HG02571 (cell line): ENCODE results near the gene BBOX1.
"Not testable (repeated sequence)": the region's sequence is repeated elsewhere in the genome, so short reads cannot be mapped to it uniquely, and the experiment has no call there.

Experiments used
- ATAC-seq: cut with Tn5 transposase; IDR thresholded peaks from one replicate; pipeline ENCODE4 v1.9.1; 2021; ENCODE audit warnings: mild to moderate bottlenecking, moderate library complexity; ENCODE audit not compliant: unreplicated experiment

Gene BBOX1

GRCh38 chr11:27040302-27041115, at the start of gene BBOX1:
Gene BBOX1, plus strand, starts transcription at chr11:27040815. Its CDS starts 14,616 bp downstream, at chr11:27055431.
- no peak for ATAC-seq

- ATAC-seq, result no peak
These were observed 48.5 kb upstream of the BBOX1 start for GRCh38 chr11:26992031-26992541.

- no peak for ATAC-seq
These were observed 46.6 kb upstream of the BBOX1 start, which contains the start of gene FIBIN for GRCh38 chr11:26993965-26994457. Gene FIBIN, plus strand, starts transcription at chr11:26994112. Its CDS starts 415 bp downstream, at chr11:26994527.

GRCh38 chr11:26994631-26995095, 46.0 kb upstream of the BBOX1 start:
- ATAC-seq, result no peak

- ATAC-seq, result no peak
These were observed 44.7 kb upstream of the BBOX1 start for GRCh38 chr11:26995701-26996460.

GRCh38 chr11:26997378-26997777, 43.2 kb upstream of the BBOX1 start:
- ATAC-seq, result no peak

- not testable (repeated sequence) for ATAC-seq
These were observed 39.4 kb upstream of the BBOX1 start for GRCh38 chr11:27001136-27001730.

- no peak for ATAC-seq
These were observed 38.2 kb upstream of the BBOX1 start for GRCh38 chr11:27002431-27002830.

GRCh38 chr11:27002838-27003237, 37.8 kb upstream of the BBOX1 start:
- no peak for ATAC-seq

- ATAC-seq, result no peak
These were observed 36.5 kb upstream of the BBOX1 start for GRCh38 chr11:27004103-27004502.

- no peak for ATAC-seq
These were observed 31.6 kb upstream of the BBOX1 start for GRCh38 chr11:27008811-27009535.

GRCh38 chr11:27011560-27012233, 28.9 kb upstream of the BBOX1 start:
- ATAC-seq, result no peak

GRCh38 chr11:27012234-27012921, 28.2 kb upstream of the BBOX1 start:
- ATAC-seq, result no peak

GRCh38 chr11:27013781-27014361, 26.7 kb upstream of the BBOX1 start:
- no peak for ATAC-seq

- no peak for ATAC-seq
These were observed 21.6 kb upstream of the BBOX1 start for GRCh38 chr11:27018902-27019529.

GRCh38 chr11:27020751-27021150, 19.9 kb upstream of the BBOX1 start:
- ATAC-seq, result no peak

GRCh38 chr11:27022659-27023251, 17.9 kb upstream of the BBOX1 start:
- ATAC-seq, result no peak

- no peak for ATAC-seq
These were observed 15.8 kb upstream of the BBOX1 start for GRCh38 chr11:27024865-27025264.
